OCI-LY1 (cell line): ENCODE data around the gene LASP1NB.

ENCODE experiments used
- EZH2 ChIP-seq: fragments of 200-600 bp; sonication (generic), shearing (Covaris generic); IDR thresholded peaks from 2 replicates; pipeline ENCODE4 v1.8.0; 2017; ENCODE audit warnings: borderline replicate concordance, mixed run types, mild to moderate bottlenecking, antibody characterized with exemption, low read length, moderate library complexity, mixed read lengths
- TF ChIP-seq, protein P1 (sequence below): fragments of 200-600 bp; sonication (generic), shearing (Covaris generic); IDR thresholded peaks from 2 replicates; pipeline ENCODE4 v1.5.1; 2017; ENCODE audit warnings: mild to moderate bottlenecking, antibody characterized with exemption, low read length, moderate library complexity, mixed read lengths

DNA sequence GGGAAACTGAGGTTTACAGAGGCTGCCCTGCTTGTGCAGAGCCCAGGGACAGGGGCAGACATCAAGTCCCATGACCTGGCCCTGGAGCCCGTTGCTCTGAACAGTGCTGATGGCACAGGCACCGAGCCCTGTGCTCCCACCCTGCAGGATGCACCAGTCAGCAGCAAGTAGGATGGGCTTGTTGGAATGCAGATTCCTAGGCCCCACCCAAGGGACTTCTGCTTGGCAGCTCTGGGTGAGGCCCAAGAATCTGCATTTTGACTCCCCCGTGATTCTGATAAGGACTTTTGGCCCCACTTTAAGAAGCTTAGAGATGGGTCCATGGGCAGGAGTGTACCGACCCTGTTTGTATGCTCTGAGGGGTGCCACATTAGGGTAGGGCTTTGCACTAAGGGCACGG lies 32.3 kb upstream of the LASP1NB start:
- TF ChIP-seq, protein P1, sequence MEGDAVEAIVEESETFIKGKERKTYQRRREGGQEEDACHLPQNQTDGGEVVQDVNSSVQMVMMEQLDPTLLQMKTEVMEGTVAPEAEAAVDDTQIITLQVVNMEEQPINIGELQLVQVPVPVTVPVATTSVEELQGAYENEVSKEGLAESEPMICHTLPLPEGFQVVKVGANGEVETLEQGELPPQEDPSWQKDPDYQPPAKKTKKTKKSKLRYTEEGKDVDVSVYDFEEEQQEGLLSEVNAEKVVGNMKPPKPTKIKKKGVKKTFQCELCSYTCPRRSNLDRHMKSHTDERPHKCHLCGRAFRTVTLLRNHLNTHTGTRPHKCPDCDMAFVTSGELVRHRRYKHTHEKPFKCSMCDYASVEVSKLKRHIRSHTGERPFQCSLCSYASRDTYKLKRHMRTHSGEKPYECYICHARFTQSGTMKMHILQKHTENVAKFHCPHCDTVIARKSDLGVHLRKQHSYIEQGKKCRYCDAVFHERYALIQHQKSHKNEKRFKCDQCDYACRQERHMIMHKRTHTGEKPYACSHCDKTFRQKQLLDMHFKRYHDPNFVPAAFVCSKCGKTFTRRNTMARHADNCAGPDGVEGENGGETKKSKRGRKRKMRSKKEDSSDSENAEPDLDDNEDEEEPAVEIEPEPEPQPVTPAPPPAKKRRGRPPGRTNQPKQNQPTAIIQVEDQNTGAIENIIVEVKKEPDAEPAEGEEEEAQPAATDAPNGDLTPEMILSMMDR: no peak
- TF ChIP-seq EZH2: no peak
